Measurements from ENCODE around the gene CLMN. TPM values are rescaled to one million over a fixed set of nuclear protein-coding genes. Genes with fewer than 3 reads are reported as not detected.

Gene CLMN
- total and polyA plus RNA-seq, 2 of the 4 experiments (the other 2 are of a cell fraction), result 0.10 to 0.18 TPM

GRCh38 chr14:95188380-95188779 lies 131.3 kb downstream of the CLMN start:
- no TSS peak for BruUV-seq (replicated peaks)
- no peak overlapping the region for H3K18ac ChIP-seq (ENCODE audit: low read depth, low read length)

More at GRCh38 chr14:95188380-95188779, 131.3 kb downstream of the CLMN start:
- H3K4me1 ChIP-seq (ENCODE audit: control insufficient read depth, insufficient read depth, low read length), result peaks cover 7% of the 10 kb centered on the region; the same call in 1 of the 2 replicates
- in situ Hi-C loops (cut with MboI; ENCODE audit: low sequenced_read_pairs), result no loop called here
- H3K9ac ChIP-seq (ENCODE audit: low read depth, low read length), result no peak overlapping the region
- no peak overlapping the region for H2BK15ac ChIP-seq (ENCODE audit: low read depth, low read length)
- intact Hi-C loops (cut with micrococcal nuclease), result no loop called here
- no peaks in the 10 kb centered on the region for H3K36me3 ChIP-seq (ENCODE audit: control insufficient read depth, insufficient read depth, low read length)
- no peaks in the 10 kb centered on the region for H3K9me1 ChIP-seq (ENCODE audit: insufficient read depth, low read length)
- no peak overlapping the region for H3K4ac ChIP-seq (ENCODE audit: low read depth, low read length)
- no peak overlapping the region for H4K91ac ChIP-seq (ENCODE audit: insufficient read depth, low read depth, low read length)
- H4K8ac ChIP-seq (ENCODE audit: low read depth in 2 of 2, low read length in 2 of 2), result no peak overlapping the region
- H4K20me1 ChIP-seq (ENCODE audit: insufficient read depth, low read length), result no peaks in the 10 kb centered on the region
- no peak overlapping the region for H2AFZ ChIP-seq (replicated peaks; ENCODE audit: low read length, poor library complexity)
- no peak overlapping the region for H2AK5ac ChIP-seq (ENCODE audit: low read depth, low read length)
- H2AK9ac ChIP-seq (replicated peaks; ENCODE audit: low read depth, low read length, poor library complexity), result no peak overlapping the region
- no CpG with 5 or more reads among the region's 3 CpGs for WGBS, 2 experiments (ENCODE audit: extremely low coverage in 2 of 2, insufficient read length in 1 of 2)
- POLR2A ChIA-PET (ENCODE audit: unreplicated experiment), result no interaction called here
- H3K27me3 ChIP-seq (ENCODE audit: control insufficient read depth, insufficient read depth, low read length), result no peaks in the 10 kb centered on the region; the same call in 1 of the 2 replicates
- no peak overlapping the region for H2BK5ac ChIP-seq (ENCODE audit: low read depth, low read length, poor library complexity, severe bottlenecking)
- no peak overlapping the region for H2BK20ac ChIP-seq (ENCODE audit: low read depth, low read length)
- H3K14ac ChIP-seq (replicated peaks; ENCODE audit: low read depth, low read length), result no peak overlapping the region
- H3K4me3 ChIP-seq (ENCODE audit: insufficient read depth, low read depth, low read length), result no peak overlapping the region
- TF ChIP-seq CHD1 (IDR thresholded peaks at IDR 0.05; ENCODE audit: low read depth, low read length), result no peak
- no peak overlapping the region for H2BK120ac ChIP-seq (ENCODE audit: low read depth, low read length)
- H3K27ac ChIP-seq (ENCODE audit: insufficient read depth, low read length), result no peak overlapping the region
- no peak overlapping the region for H4K5ac ChIP-seq (ENCODE audit: low read depth, low read length)
- no peak overlapping the region for H3K23ac ChIP-seq (ENCODE audit: low read depth, low read length)
- no peak overlapping the region for H3K4me2 ChIP-seq (ENCODE audit: low read depth, low read length)
- dilution Hi-C loops (cut with HindIII; ENCODE audit: low sequenced_read_pairs, unreplicated experiment), result no loop called here
- H3K9me3 ChIP-seq (ENCODE audit: control insufficient read depth, insufficient read depth, low read length), result 0 out of 2 replicates have a peak, but pooled peaks cover 2% of the 10 kb centered on the region
- ATAC-seq (ENCODE audit: low read depth), result no peak
- no peaks in the 10 kb centered on the region for H3K79me1 ChIP-seq (ENCODE audit: low read depth in 1 of 2, low read length in 2 of 2)
- CTCF ChIA-PET, result no interaction called here
- no peak for DNase-seq
- H3K56ac ChIP-seq (ENCODE audit: extremely low read depth, insufficient read depth, low read length), result no peak overlapping the region

Measured in IMR-90 (cell line).